Lower leg skin (tissue), 3 donors: ENCODE measurements around the gene CCNB3.
"Not testable (repeated sequence)": the region's sequence is repeated elsewhere in the genome, so short reads cannot be mapped to it uniquely, and the experiment has no call there.

Experiments
- POLR2A ChIP-seq, 2 donors: fragments of 450-650 bp; IDR thresholded peaks; one replicate each; pipeline ENCODE4 v1.6.1; 2016 to 2017; ENCODE audit warnings: antibody characterized with exemption in 2 of 2, mild to moderate bottlenecking in 1 of 2, moderate library complexity in 1 of 2
- TF ChIP-seq, protein P1 (sequence below), 3 donors: fragments of 450-650 bp; IDR thresholded peaks; one replicate each; pipeline ENCODE4 v1.5.1; 2016; ENCODE audit warnings: antibody characterized with exemption in 3 of 3, mild to moderate bottlenecking in 3 of 3, moderate library complexity in 2 of 3

DNA sequence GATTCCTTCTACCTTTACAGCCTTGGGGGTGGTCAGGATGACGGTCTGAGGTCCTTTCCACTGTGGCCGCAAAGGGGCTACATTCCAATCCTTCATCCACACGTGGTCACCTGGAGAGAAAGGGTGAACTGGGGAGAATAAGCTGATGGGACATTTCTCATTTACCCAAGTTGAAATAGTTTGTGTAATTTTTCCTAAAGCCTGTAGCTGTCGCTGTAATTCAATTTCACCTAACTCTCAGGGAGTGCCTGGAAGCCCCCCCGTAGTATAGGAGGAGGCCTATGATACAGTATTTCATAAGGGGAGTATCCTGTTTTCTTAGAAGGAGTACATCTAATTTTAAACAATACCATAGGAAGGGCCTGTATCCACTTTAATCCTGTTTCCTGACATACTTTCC lies 128.1 kb downstream of the CCNB3 start:
- TF ChIP-seq, protein P1, sequence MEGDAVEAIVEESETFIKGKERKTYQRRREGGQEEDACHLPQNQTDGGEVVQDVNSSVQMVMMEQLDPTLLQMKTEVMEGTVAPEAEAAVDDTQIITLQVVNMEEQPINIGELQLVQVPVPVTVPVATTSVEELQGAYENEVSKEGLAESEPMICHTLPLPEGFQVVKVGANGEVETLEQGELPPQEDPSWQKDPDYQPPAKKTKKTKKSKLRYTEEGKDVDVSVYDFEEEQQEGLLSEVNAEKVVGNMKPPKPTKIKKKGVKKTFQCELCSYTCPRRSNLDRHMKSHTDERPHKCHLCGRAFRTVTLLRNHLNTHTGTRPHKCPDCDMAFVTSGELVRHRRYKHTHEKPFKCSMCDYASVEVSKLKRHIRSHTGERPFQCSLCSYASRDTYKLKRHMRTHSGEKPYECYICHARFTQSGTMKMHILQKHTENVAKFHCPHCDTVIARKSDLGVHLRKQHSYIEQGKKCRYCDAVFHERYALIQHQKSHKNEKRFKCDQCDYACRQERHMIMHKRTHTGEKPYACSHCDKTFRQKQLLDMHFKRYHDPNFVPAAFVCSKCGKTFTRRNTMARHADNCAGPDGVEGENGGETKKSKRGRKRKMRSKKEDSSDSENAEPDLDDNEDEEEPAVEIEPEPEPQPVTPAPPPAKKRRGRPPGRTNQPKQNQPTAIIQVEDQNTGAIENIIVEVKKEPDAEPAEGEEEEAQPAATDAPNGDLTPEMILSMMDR (IDR thresholded peaks at IDR 0.05): not testable (repeated sequence)
- TF ChIP-seq POLR2A (IDR thresholded peaks at IDR 0.05): not testable (repeated sequence)
